CD8-positive, alpha-beta memory T cell (primary cell): Measurements from ENCODE around the gene MGAT3. TPM values are rescaled to one million over a fixed set of nuclear protein-coding genes. Genes with fewer than 3 reads are reported as not detected.

Source experiments
- CTCF ChIA-PET: fragments of 350-600 bp; sonication (Branson Sonifier 250); formaldehyde crosslinking; loops from one replicate; lab custom pipeline; 2021; ENCODE audit warnings: antibody characterized with exemption; lab: Charles Lee
- POLR2A ChIA-PET: fragments of 350-600 bp; sonication (Branson Sonifier 250); formaldehyde crosslinking; loops from one replicate; lab custom pipeline; 2021; ENCODE audit warnings: antibody characterized with exemption; lab: Charles Lee
- DNase-seq, 5 donors: peaks; one replicate each; pipeline versions ENCODE4 v3.0.0 to v3.0.0-alpha.2; 2020 to 2022; ENCODE audit warnings: mixed read lengths in 1 of 5
- H3K27ac ChIP-seq: one replicate; pipeline ENCODE4 v1.7.0; 2013; ENCODE audit warnings: low read depth, mild to moderate bottlenecking, low read length, moderate library complexity
- H3K27me3 ChIP-seq: 2 replicates; pipeline ENCODE4 v1.7.0; 2013; ENCODE audit warnings: low read length, mild to moderate bottlenecking; ENCODE audit not compliant: insufficient read depth, poor library complexity, severe bottlenecking
- H3K36me3 ChIP-seq: 2 replicates; pipeline ENCODE4 v1.7.0; 2013; ENCODE audit warnings: mild to moderate bottlenecking, low read length, moderate library complexity; ENCODE audit not compliant: insufficient read depth
- H3K4me1 ChIP-seq: 2 replicates; pipeline ENCODE4 v1.7.0; 2013; ENCODE audit warnings: mild to moderate bottlenecking, low read length, moderate library complexity; ENCODE audit not compliant: insufficient read depth
- H3K4me3 ChIP-seq: 2 replicates; pipeline ENCODE4 v1.7.0; 2013; ENCODE audit warnings: mild to moderate bottlenecking, low read length
- H3K9me3 ChIP-seq: 2 replicates; pipeline ENCODE4 v1.7.0; 2013; ENCODE audit warnings: mild to moderate bottlenecking, low read length
- H3K27ac Mint-ChIP-seq, 8 donors: one replicate each; pipeline ENCODE4 v1.8.0; 2020 to 2021; ENCODE audit warnings: mixed read lengths in 8 of 8, mild to moderate bottlenecking in 6 of 8, inconsistent platforms in 3 of 8, moderate library complexity in 3 of 8
- H3K27me3 Mint-ChIP-seq, 2 donors: one replicate each; pipeline ENCODE4 v1.8.0; 2020 to 2021; ENCODE audit warnings: mixed read lengths in 2 of 2, mild to moderate bottlenecking in 1 of 2, moderate library complexity in 1 of 2
- H3K36me3 Mint-ChIP-seq, 3 donors: one replicate each; pipeline ENCODE4 v1.8.0; 2020 to 2021; ENCODE audit warnings: mixed read lengths in 3 of 3, inconsistent platforms in 1 of 3, mild to moderate bottlenecking in 1 of 3
- H3K4me1 Mint-ChIP-seq, 3 donors: one replicate each; pipeline ENCODE4 v1.8.0; 2020 to 2021; ENCODE audit warnings: mixed read lengths in 3 of 3, inconsistent platforms in 1 of 3, mild to moderate bottlenecking in 1 of 3
- H3K4me3 Mint-ChIP-seq, 7 donors: one replicate each; pipeline ENCODE4 v1.8.0; 2020 to 2021; ENCODE audit warnings: mixed read lengths in 7 of 7, mild to moderate bottlenecking in 6 of 7, moderate library complexity in 4 of 7, inconsistent platforms in 2 of 7
- H3K9me3 Mint-ChIP-seq, 5 donors: one replicate each; pipeline ENCODE4 v1.8.0; 2020 to 2022; ENCODE audit warnings: mixed read lengths in 5 of 5, mild to moderate bottlenecking in 3 of 5, moderate library complexity in 2 of 5, inconsistent platforms in 1 of 5
- polyA plus RNA-seq: library from polyadenylated mRNA; unstranded; fragments of 300-500 nt; fragmentation: Illumina TruSeq; gene quantifications from one replicate; pipeline ENCODE4 v1.2.3, GENCODE V29; 2021
- total RNA-seq, 2 experiments: library from RNA; stranded (reverse); gene quantifications; one replicate each; pipeline ENCODE4 v1.2.3, GENCODE V29; 2021

The MGAT3 gene
- total and polyA plus RNA-seq, 3 experiments from 2014 or later: 0.03 to 0.37 (median 0.27) TPM

DNA sequence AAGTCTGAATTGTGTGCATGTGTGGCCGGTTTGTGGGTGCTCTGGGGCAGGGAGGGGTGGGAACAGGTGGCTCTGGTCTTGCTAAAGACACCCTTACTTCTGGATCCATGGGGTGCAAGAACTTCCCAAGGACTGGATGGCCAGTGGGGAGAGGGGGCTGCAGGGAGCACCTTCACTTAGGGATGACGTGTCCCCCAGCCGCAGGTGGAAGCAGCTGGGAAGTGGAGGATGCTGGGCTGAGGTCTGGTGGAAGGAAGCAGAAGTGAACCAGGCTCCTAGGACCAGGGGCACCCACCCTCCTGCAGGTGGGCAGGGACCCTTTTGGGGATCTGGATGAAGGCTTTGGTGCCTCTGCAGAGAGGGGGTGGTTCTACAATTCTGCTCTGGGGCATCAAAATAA lies 35.4 kb downstream of the MGAT3 start:
- Histone ChIP-seq H3K9me3 (no peaks in the 10 kb centered on the region), H3K4me3 (no peak overlapping the region), H3K36me3 (no peaks in the 10 kb centered on the region), H3K27me3 (no peaks in the 10 kb centered on the region), H3K4me1 (peaks cover 16% of the 10 kb centered on the region), H3K27ac (no peak overlapping the region)
- DNase-seq: no peak
- H3K4me1 Mint-ChIP-seq: peaks cover 4 to 7% (median 6%) of the 10 kb centered on the region in 3 donors
- H3K9me3 Mint-ChIP-seq: no peaks in the 10 kb centered on the region
- H3K36me3 Mint-ChIP-seq: no peaks in the 10 kb centered on the region
- no peak overlapping the region for H3K27ac Mint-ChIP-seq
- H3K4me3 Mint-ChIP-seq: no peak overlapping the region
- ChIA-PET CTCF (interaction anchor here (1.0 to 3.9 kb wide), 6 partner anchors 23 to 545 kb away, joined by 3 to 57 read pairs (median 4); no protein-coding TSS in a partner anchor), POLR2A (interaction anchor here (1.1 kb wide), 1 partner anchor 37 kb away, joined by 3 read pairs; no protein-coding TSS in a partner anchor)
- H3K27me3 Mint-ChIP-seq: peaks cover 0 to 4% of the 10 kb centered on the region in 2 donors

DNA sequence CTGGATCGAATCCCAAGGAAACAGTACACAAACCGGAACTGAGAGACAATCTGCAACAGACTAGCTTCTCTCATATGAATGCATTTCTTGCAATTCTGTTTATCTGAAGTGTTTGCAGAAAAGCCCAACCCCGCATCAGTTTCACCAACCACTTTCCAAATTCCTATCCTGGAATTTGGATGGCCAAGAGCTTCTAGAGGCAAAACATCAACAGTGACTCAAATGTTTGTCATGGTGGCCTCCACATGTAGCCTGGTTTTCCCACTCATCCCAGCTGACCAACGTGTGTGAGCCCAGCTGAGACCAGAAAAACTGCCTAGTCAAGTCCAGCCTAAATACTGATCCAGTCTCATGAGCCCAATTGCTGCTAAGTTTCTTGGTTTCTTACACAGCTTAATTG lies 36.9 kb downstream of the MGAT3 start:
- H3K9me3 ChIP-seq: no peaks in the 10 kb centered on the region
- H3K36me3 ChIP-seq: no peaks in the 10 kb centered on the region
- Mint-ChIP-seq H3K27ac (no peak overlapping the region), H3K27me3 (peaks cover 0 to 2% of the 10 kb centered on the region in 2 donors), H3K9me3 (no peaks in the 10 kb centered on the region), H3K4me3 (no peak overlapping the region), H3K4me1 (peaks cover 4 to 7% (median 6%) of the 10 kb centered on the region in 3 donors), H3K36me3 (no peaks in the 10 kb centered on the region)
- CTCF ChIA-PET: interaction anchor here (0.8 to 5.2 kb wide), 16 partner anchors 8 to 543 kb away, joined by 3 to 57 read pairs (median 4); partner anchors contain the start of genes MIEF1 and TAB1
- POLR2A ChIA-PET: interaction anchor here (0.5 to 0.8 kb wide), 3 partner anchors 8 to 363 kb away, joined by 3 to 4 read pairs (median 3); partner anchors contain the start of gene MIEF1
- H3K27ac ChIP-seq: no peak overlapping the region
- H3K4me1 ChIP-seq: peaks cover 16% of the 10 kb centered on the region
- H3K27me3 ChIP-seq: no peaks in the 10 kb centered on the region
- H3K4me3 ChIP-seq: no peak overlapping the region
- no peak for DNase-seq

DNA sequence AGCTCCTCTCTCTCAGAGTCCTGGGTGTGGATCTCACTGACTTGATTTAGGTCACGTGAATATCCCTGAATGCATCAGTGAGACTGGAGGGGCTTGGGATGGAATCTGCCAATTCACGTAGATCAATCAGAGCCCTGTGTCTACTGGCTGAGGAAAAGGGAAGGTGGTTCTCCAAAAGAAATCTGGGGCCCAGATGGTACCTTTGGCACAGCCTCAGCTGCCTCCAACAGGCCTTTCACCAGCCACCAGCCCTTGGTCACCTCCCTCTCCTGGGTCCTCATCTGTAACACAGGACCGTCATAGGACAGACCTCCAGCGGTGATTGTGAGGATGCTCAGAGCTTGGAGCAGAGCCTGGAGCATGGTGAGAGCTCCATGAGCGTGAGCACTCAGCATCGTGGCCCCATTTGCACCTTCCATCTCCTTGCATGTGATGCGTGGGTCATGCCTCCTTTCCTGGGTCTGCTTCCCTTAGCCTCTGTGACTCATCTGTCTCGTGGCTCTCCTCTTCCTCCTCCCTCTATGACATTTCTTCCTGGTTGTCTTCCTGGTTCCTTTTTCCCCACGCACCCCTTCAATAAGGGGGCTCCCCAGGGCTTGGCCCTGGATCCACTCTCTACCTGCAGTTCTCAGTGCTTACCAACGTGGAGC lies 37.8 kb downstream of the MGAT3 start:
- no peak overlapping the region for H3K27ac ChIP-seq
- no peak for DNase-seq
- Mint-ChIP-seq H3K4me3 (no peak overlapping the region), H3K27ac (no peak overlapping the region), H3K27me3 (peaks cover 0 to 2% of the 10 kb centered on the region in 2 donors), H3K36me3 (no peaks in the 10 kb centered on the region), H3K4me1 (peaks cover 4 to 7% (median 6%) of the 10 kb centered on the region in 3 donors), H3K9me3 (no peaks in the 10 kb centered on the region)
- ChIA-PET CTCF (interaction anchor here (0.9 to 5.2 kb wide), 12 partner anchors 16 to 542 kb away, joined by 3 to 57 read pairs (median 4); partner anchors contain the start of genes ATF4 and TAB1), POLR2A (interaction anchor here (0.6 to 1.0 kb wide), 3 partner anchors 7 to 434 kb away, joined by 3 to 4 read pairs (median 3); partner anchors contain the start of gene MIEF1)
- H3K9me3 ChIP-seq: no peaks in the 10 kb centered on the region
- H3K27me3 ChIP-seq: no peaks in the 10 kb centered on the region
- no peak overlapping the region for H3K4me3 ChIP-seq
- H3K4me1 ChIP-seq: peaks cover 16% of the 10 kb centered on the region
- no peaks in the 10 kb centered on the region for H3K36me3 ChIP-seq

DNA sequence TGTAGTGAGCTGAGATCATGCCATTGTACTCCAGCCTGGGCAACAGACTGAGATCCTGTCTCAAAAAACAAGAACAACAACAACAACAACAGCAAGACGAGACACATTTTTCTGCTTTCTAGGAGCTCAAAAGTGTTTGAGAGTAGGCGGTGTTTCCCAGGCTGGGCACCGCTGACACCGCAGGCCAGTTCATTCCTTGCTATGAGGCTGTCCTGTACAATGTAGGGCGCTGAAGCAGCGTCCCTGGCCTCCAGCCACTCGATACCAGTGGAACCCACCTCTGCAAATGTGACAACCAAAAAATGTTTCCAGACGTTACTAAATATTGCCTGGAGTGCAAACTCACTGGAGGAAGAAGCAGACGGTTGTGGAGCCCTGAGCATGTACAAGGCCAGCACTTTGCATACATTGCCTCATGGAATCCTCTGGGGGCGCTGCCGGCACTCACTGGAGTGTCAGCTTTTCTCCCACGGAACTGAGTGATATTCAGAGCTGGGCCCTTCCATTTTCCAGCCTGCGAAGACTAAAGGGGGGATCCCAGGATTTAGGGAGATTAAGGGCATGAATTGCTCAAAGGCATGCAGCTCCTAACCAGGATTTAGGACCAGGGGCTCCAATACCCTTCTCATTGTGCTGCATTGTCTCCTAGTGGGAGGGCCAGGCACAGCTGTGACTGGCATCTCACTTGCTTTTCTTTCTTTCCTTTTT lies 39.5 kb downstream of the MGAT3 start:
- H3K9me3 Mint-ChIP-seq: no peaks in the 10 kb centered on the region
- Histone ChIP-seq H3K9me3 (no peaks in the 10 kb centered on the region), H3K4me1 (peaks cover 6% of the 10 kb centered on the region), H3K4me3 (no peak overlapping the region), H3K36me3 (no peaks in the 10 kb centered on the region), H3K27me3 (no peaks in the 10 kb centered on the region), H3K27ac (no peak overlapping the region)
- H3K27ac Mint-ChIP-seq: no peak overlapping the region
- H3K36me3 Mint-ChIP-seq: no peaks in the 10 kb centered on the region
- POLR2A ChIA-PET: interaction anchor here (0.7 to 1.5 kb wide), 2 partner anchors 24 to 36 kb away, joined by 3 read pairs; partner anchors contain the start of gene ATF4
- CTCF ChIA-PET: interaction anchor here (0.7 to 5.2 kb wide), 12 partner anchors 9 to 144 kb away, joined by 3 to 52 read pairs (median 4); partner anchors contain the start of genes ATF4 and TAB1
- H3K4me1 Mint-ChIP-seq: no peaks in the 10 kb centered on the region
- DNase-seq: peak in 3 of 5 donors; percentile 16 to 59 (median 36)
- no peaks in the 10 kb centered on the region for H3K27me3 Mint-ChIP-seq
- peak overlapping the region in 1 of 7 donors; percentile 64 for H3K4me3 Mint-ChIP-seq

DNA sequence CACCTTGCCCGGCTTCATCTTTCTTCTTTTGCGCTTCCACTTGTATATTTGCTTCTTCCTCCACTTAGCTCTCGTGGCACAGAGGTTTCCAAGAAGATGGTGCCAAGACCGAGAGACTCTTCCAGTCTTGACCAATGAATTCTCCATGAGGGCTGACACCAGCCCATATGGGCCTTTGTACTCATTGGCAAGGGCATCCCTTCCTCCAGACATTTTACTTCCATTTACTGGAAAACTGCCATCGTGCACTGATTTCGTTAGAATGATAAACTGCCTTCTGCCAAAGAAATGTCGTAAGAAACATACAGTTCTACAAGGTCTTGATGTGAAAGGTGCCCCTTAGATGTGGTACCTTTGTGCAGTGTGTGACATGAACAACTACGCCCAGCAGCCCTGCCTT lies 40.6 kb downstream of the MGAT3 start:
- ChIA-PET CTCF (interaction anchor here (0.7 to 5.2 kb wide), 7 partner anchors 14 to 98 kb away, joined by 3 to 52 read pairs (median 7); partner anchors contain the start of genes ATF4 and TAB1), POLR2A (no interaction called here)
- Mint-ChIP-seq H3K36me3 (peaks cover 0 to 5% (median 0%) of the 10 kb centered on the region in 3 donors), H3K27ac (peak overlapping the region in 2 of 8 donors; percentile 11 to 21), H3K9me3 (no peaks in the 10 kb centered on the region), H3K27me3 (no peaks in the 10 kb centered on the region), H3K4me3 (no peak overlapping the region), H3K4me1 (peaks cover 6 to 9% (median 9%) of the 10 kb centered on the region in 3 donors)
- H3K27ac ChIP-seq: no peak overlapping the region
- H3K9me3 ChIP-seq: no peaks in the 10 kb centered on the region
- no peak for DNase-seq
- H3K4me1 ChIP-seq: peaks cover 12% of the 10 kb centered on the region
- H3K36me3 ChIP-seq: no peaks in the 10 kb centered on the region
- no peak overlapping the region for H3K4me3 ChIP-seq
- H3K27me3 ChIP-seq: no peaks in the 10 kb centered on the region

DNA sequence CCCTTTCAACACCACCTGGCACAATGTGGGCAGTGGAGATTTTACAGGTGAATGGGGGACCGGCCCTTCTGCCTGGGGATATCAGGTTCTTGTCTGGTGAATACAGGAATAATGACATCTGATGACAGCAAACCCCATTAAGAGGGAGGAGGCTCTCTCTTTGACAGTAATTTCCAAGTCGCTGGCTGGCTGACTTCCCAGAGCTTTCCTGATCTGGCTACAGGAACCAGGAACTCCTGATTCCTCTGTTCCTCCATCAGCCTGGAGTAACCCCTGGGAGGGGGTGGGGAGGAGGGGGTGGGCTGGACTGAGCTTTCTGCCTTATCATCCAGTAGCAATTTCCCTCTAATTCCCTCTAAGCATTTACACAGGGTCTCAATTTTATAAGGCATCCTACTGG lies 41.6 kb downstream of the MGAT3 start:
- H3K27ac Mint-ChIP-seq: no peak overlapping the region
- H3K27me3 Mint-ChIP-seq: no peaks in the 10 kb centered on the region
- H3K4me1 ChIP-seq: peaks cover 18% of the 10 kb centered on the region
- H3K4me3 Mint-ChIP-seq: no peak overlapping the region
- H3K36me3 ChIP-seq: no peaks in the 10 kb centered on the region
- H3K4me1 Mint-ChIP-seq: peaks cover 12 to 16% (median 16%) of the 10 kb centered on the region in 3 donors
- H3K9me3 Mint-ChIP-seq: no peaks in the 10 kb centered on the region
- H3K4me3 ChIP-seq: no peak overlapping the region
- DNase-seq: no peak
- no peaks in the 10 kb centered on the region for H3K27me3 ChIP-seq
- POLR2A ChIA-PET: no interaction called here
- CTCF ChIA-PET: interaction anchor here (0.7 to 2.8 kb wide), 4 partner anchors 15 to 37 kb away, joined by 3 to 52 read pairs (median 4); no protein-coding TSS in a partner anchor
- H3K36me3 Mint-ChIP-seq: peaks cover 0 to 11% (median under 1%) of the 10 kb centered on the region in 3 donors
- no peaks in the 10 kb centered on the region for H3K9me3 ChIP-seq
- H3K27ac ChIP-seq: no peak overlapping the region

DNA sequence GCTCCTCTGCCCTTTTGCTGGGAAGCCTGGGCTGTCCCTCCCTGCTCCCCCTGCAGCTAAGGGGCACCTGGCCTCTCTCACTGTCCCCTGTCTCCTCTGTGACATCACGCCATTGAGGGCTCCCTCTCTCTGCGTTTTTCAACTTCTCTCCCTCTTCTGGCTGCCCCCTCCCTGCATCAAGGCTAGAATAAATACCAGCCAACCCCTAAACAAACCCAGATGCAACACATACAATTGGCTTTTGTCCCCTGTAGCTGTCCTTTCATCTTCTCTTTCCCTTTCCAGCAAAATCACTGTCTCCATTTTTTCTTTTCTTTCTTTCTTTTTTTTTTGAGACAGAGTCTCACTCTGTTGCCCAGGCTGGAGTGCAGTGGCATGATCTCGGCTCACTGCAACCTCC lies 42.0 kb downstream of the MGAT3 start:
- POLR2A ChIA-PET: no interaction called here
- peaks cover 0 to 14% (median 2%) of the 10 kb centered on the region in 3 donors for H3K36me3 Mint-ChIP-seq
- peaks cover 16 to 21% (median 20%) of the 10 kb centered on the region in 3 donors for H3K4me1 Mint-ChIP-seq

More for the DNA sequence above, 42.0 kb downstream of the MGAT3 start:
- peaks cover 1% of the 10 kb centered on the region for H3K36me3 ChIP-seq
- H3K9me3 Mint-ChIP-seq: no peaks in the 10 kb centered on the region
- no peaks in the 10 kb centered on the region for H3K27me3 Mint-ChIP-seq
- H3K4me1 ChIP-seq: peaks cover 22% of the 10 kb centered on the region
- CTCF ChIA-PET: interaction anchor here (1.5 kb wide), 1 partner anchor 30 kb away, joined by 4 read pairs; no protein-coding TSS in a partner anchor
- no peak overlapping the region for H3K27ac ChIP-seq
- H3K27ac Mint-ChIP-seq: no peak overlapping the region
- H3K9me3 ChIP-seq: no peaks in the 10 kb centered on the region
- H3K4me3 Mint-ChIP-seq: no peak overlapping the region
- no peak for DNase-seq
- no peaks in the 10 kb centered on the region for H3K27me3 ChIP-seq
- H3K4me3 ChIP-seq: no peak overlapping the region
